Medulla oblongata (tissue), 1 donor: ENCODE measurements around the gene DIPK2A.
A peak's percentile ranks its signal among the peaks of the same experiment; 100 is the strongest.

Experiments used
- DNase-seq: peaks from one replicate; pipeline ENCODE4 v3.0.0-alpha.2; 2015; ENCODE audit errors: extremely low spot score

The DIPK2A gene

GRCh38 chr3:143971359-143972154, at the start of gene DIPK2A:
DIPK2A (plus strand) TSS chr3:143971823; CDS start chr3:143972333, 510 bp downstream.
- DNase-seq, result peak; percentile 98

GRCh38 chr3:143924522-143925285, 46.9 kb upstream of the DIPK2A start:
- DNase-seq, result no peak

- DNase-seq, result no peak
These were observed 43.6 kb upstream of the DIPK2A start for GRCh38 chr3:143928056-143928455.

GRCh38 chr3:143928541-143929255, 42.9 kb upstream of the DIPK2A start:
- DNase-seq, result no peak

- no peak for DNase-seq
These were observed 36.8 kb upstream of the DIPK2A start for GRCh38 chr3:143934791-143935190.

- no peak for DNase-seq
These were observed 35.9 kb upstream of the DIPK2A start for GRCh38 chr3:143935678-143936077.

- no peak for DNase-seq
These were observed 20.8 kb upstream of the DIPK2A start for GRCh38 chr3:143950810-143951209.

- DNase-seq, result peak; percentile 72
These were observed 20.2 kb upstream of the DIPK2A start for GRCh38 chr3:143951351-143951971.

GRCh38 chr3:143952569-143953072, 19.0 kb upstream of the DIPK2A start:
- DNase-seq, result no peak

- DNase-seq, result no peak
These were observed 16.5 kb upstream of the DIPK2A start for GRCh38 chr3:143955113-143955512.

GRCh38 chr3:143956838-143957237, 14.8 kb upstream of the DIPK2A start:
- DNase-seq, result no peak

- no peak for DNase-seq
These were observed 14.2 kb upstream of the DIPK2A start for GRCh38 chr3:143957453-143957852.

GRCh38 chr3:143958966-143959365, 12.7 kb upstream of the DIPK2A start:
- no peak for DNase-seq

- DNase-seq, result no peak
These were observed 10.3 kb upstream of the DIPK2A start for GRCh38 chr3:143961342-143961741.

GRCh38 chr3:143963946-143964345, 7.7 kb upstream of the DIPK2A start:
- DNase-seq, result no peak

- DNase-seq, result peak; percentile 60
These were observed 757 bp upstream of the DIPK2A start for GRCh38 chr3:143970773-143971358.

- DNase-seq, result no peak
These were observed 507 bp downstream of the DIPK2A start for GRCh38 chr3:143972155-143972504.

GRCh38 chr3:143972505-143973258, 1.1 kb downstream of the DIPK2A start:
- peak; percentile 76 for DNase-seq

- peak; percentile 93 for DNase-seq
These were observed 1.8 kb downstream of the DIPK2A start for GRCh38 chr3:143973259-143974021.
